ENCODE data around the gene C4A. TPM values are rescaled to one million over a fixed set of nuclear protein-coding genes. Genes with fewer than 3 reads are reported as not detected.

The C4A gene
- total RNA-seq, 2 experiments from 2014 or later: 4.2 TPM

- Mint-ChIP-seq H3K36me3 (ENCODE audit: low read depth) (peaks cover 8% of the 10 kb centered on the region), H3K9me3 (no peaks in the 10 kb centered on the region), H3K4me3 (no peak overlapping the region), H3K4me1 (ENCODE audit: low read depth) (no peaks in the 10 kb centered on the region), H3K27ac (no peak overlapping the region), H3K27me3 (peaks cover 11% of the 10 kb centered on the region)
- Histone ChIP-seq H3K4me1 (ENCODE audit: insufficient read depth, low read length) (no peaks in the 10 kb centered on the region), H3K36me3 (ENCODE audit: insufficient read depth, low read length) (peaks cover 11% of the 10 kb centered on the region), H3K9me3 (ENCODE audit: control insufficient read depth in 1 of 2, insufficient read depth in 1 of 2, low read length in 2 of 2) (no peaks in the 10 kb centered on the region), H3K4me3 (ENCODE audit: low read length) (no peak overlapping the region), H3K27ac (ENCODE audit: low read depth in 1 of 2, low read length in 2 of 2) (no peak overlapping the region), H3K27me3 (ENCODE audit: control insufficient read depth in 1 of 2, insufficient read depth in 2 of 2, low read length in 2 of 2) (peaks cover 4 to 14% of the 10 kb centered on the region in 2 experiments)
- TF ChIP-seq CTCF (IDR thresholded peaks at IDR 0.05): no peak
- intact Hi-C loops (cut with DNase I, micrococcal nuclease): no loop called here
- POLR2A ChIA-PET: no interaction called here
- DNase-seq: no peak
- no peak for ATAC-seq (ENCODE audit: poor library complexity)
- CTCF ChIA-PET: no interaction called here
Observed at GRCh38 chr6:31947070-31947675, 34.7 kb upstream of the C4A start.

- intact Hi-C loops (cut with DNase I, micrococcal nuclease): no loop called here
- H3K9me3 Mint-ChIP-seq: no peaks in the 10 kb centered on the region
- no peaks in the 10 kb centered on the region for H3K4me1 ChIP-seq (ENCODE audit: insufficient read depth, low read length)
- no peak overlapping the region for H3K4me3 ChIP-seq (ENCODE audit: low read length)
- ChIA-PET CTCF (no interaction called here), POLR2A (no interaction called here)
- no peak overlapping the region for H3K4me3 Mint-ChIP-seq
- H3K27ac ChIP-seq (ENCODE audit: low read depth in 1 of 2, low read length in 2 of 2): no peak overlapping the region
- H3K4me1 Mint-ChIP-seq (ENCODE audit: low read depth): no peaks in the 10 kb centered on the region
- ATAC-seq (ENCODE audit: poor library complexity) (no peak), DNase-seq (no peak)
- H3K27me3 ChIP-seq (ENCODE audit: control insufficient read depth in 1 of 2, insufficient read depth in 2 of 2, low read length in 2 of 2): peaks cover 0 to 14% of the 10 kb centered on the region in 2 experiments
- no peak for TF ChIP-seq CTCF (IDR thresholded peaks at IDR 0.05)
- H3K36me3 Mint-ChIP-seq (ENCODE audit: low read depth): peaks cover 15% of the 10 kb centered on the region
- no peaks in the 10 kb centered on the region for H3K9me3 ChIP-seq (ENCODE audit: control insufficient read depth in 1 of 2, insufficient read depth in 1 of 2, low read length in 2 of 2)
- no peak overlapping the region for H3K27ac Mint-ChIP-seq
- peaks cover 14% of the 10 kb centered on the region for H3K36me3 ChIP-seq (ENCODE audit: insufficient read depth, low read length)
- H3K27me3 Mint-ChIP-seq: peaks cover 4% of the 10 kb centered on the region
Observed at GRCh38 chr6:31947864-31948263, 34.0 kb upstream of the C4A start.

- ChIA-PET CTCF (no interaction called here), POLR2A (no interaction called here)
- H3K27ac Mint-ChIP-seq: no peak overlapping the region
- no peaks in the 10 kb centered on the region for H3K9me3 Mint-ChIP-seq
- no peak for TF ChIP-seq CTCF (IDR thresholded peaks at IDR 0.05)
- DNase-seq (no peak), ATAC-seq (ENCODE audit: poor library complexity) (no peak)
- H3K27me3 ChIP-seq (ENCODE audit: control insufficient read depth in 1 of 2, insufficient read depth in 2 of 2, low read length in 2 of 2): peaks cover 0 to 12% of the 10 kb centered on the region in 2 experiments
- H3K36me3 ChIP-seq (ENCODE audit: insufficient read depth, low read length): peaks cover 18% of the 10 kb centered on the region
- no peak overlapping the region for H3K4me3 Mint-ChIP-seq
- no peak overlapping the region for H3K4me3 ChIP-seq (ENCODE audit: low read length)
- no peaks in the 10 kb centered on the region for H3K9me3 ChIP-seq (ENCODE audit: control insufficient read depth in 1 of 2, insufficient read depth in 1 of 2, low read length in 2 of 2)
- intact Hi-C loops (cut with DNase I, micrococcal nuclease): no loop called here
- H3K27ac ChIP-seq (ENCODE audit: low read depth in 1 of 2, low read length in 2 of 2): no peak overlapping the region
- peaks cover 4% of the 10 kb centered on the region for H3K27me3 Mint-ChIP-seq
- peaks cover 20% of the 10 kb centered on the region for H3K36me3 Mint-ChIP-seq (ENCODE audit: low read depth)
- no peaks in the 10 kb centered on the region for H3K4me1 Mint-ChIP-seq (ENCODE audit: low read depth)
- H3K4me1 ChIP-seq (ENCODE audit: insufficient read depth, low read length): no peaks in the 10 kb centered on the region
Observed at GRCh38 chr6:31948306-31948705, 33.6 kb upstream of the C4A start.
